Measurements from ENCODE around the gene MLIP. TPM values are rescaled to one million over a fixed set of nuclear protein-coding genes. Genes with fewer than 3 reads are reported as not detected.

Gene MLIP
- total and polyA plus RNA-seq, 2 of the 8 experiments (the other 6 are each of a cell fraction or from before 2014, with no cell fraction given), result not detected

DNA sequence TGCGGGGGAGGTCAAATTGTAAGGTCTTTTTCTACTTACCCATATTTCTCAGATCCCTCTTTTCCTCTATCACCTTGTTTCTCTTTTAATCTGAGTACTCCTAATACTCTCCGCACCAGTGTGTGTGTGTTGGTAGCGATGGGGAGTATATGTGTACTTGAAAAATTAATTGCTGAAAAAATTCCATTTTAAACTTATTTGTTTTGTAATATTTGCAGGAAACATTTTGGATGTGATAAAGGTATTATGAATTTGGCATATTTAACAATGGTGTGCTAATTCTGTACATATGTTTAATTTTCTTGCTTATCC, 48.1 kb upstream of the MLIP start (continued):
- TF ChIP-seq CHD7 (IDR thresholded peaks at IDR 0.05; ENCODE audit: insufficient replicate concordance, low read length), result no peak
